Memory B cell (primary cell): ENCODE data around the gene AADACL4.

ENCODE experiments used
- ATAC-seq: fragments of 150-1000 bp; cut with Tn5 transposase; 2 replicates; pipeline ENCODE4 v1.10.0; 2021; ENCODE audit warnings: low read depth, mild to moderate bottlenecking, moderate library complexity
- DNase-seq, 2 donors: peaks; one replicate each; pipeline ENCODE4 v3.0.0; 2022; ENCODE audit warnings: low spot score in 2 of 2
- H3K27ac Mint-ChIP-seq: one replicate; pipeline ENCODE4 v1.8.0; 2022; ENCODE audit warnings: mild to moderate bottlenecking, moderate library complexity, mixed read lengths
- H3K27me3 Mint-ChIP-seq: one replicate; pipeline ENCODE4 v1.8.0; 2022; ENCODE audit warnings: mixed read lengths
- H3K36me3 Mint-ChIP-seq: one replicate; pipeline ENCODE4 v1.8.0; 2022; ENCODE audit warnings: mild to moderate bottlenecking, mixed read lengths
- H3K4me1 Mint-ChIP-seq: one replicate; pipeline ENCODE4 v1.8.0; 2022; ENCODE audit warnings: mixed read lengths
- H3K4me3 Mint-ChIP-seq: one replicate; pipeline ENCODE4 v1.8.0; 2022; ENCODE audit warnings: mild to moderate bottlenecking, moderate library complexity, mixed read lengths
- H3K9me3 Mint-ChIP-seq: one replicate; pipeline ENCODE4 v1.8.0; 2022; ENCODE audit warnings: mixed read lengths

The AADACL4 gene

GRCh38 chr1:12643785-12644184 is at the start of gene AADACL4:
TSS of gene AADACL4 (plus strand) at chr1:12644085. CDS start at chr1:12644547, 462 bp downstream.
- peaks cover 8% of the 10 kb centered on the region for H3K27me3 Mint-ChIP-seq
- H3K27ac Mint-ChIP-seq = no peak within 1 kb of the TSS
- ATAC-seq (no peak), DNase-seq (no peak)
- H3K9me3 Mint-ChIP-seq = peaks cover 9% of the 10 kb centered on the region
- H3K4me3 Mint-ChIP-seq = no peak within 1 kb of the TSS
- peaks cover under 1% of the 10 kb centered on the region for H3K36me3 Mint-ChIP-seq
- H3K4me1 Mint-ChIP-seq = no peaks in the 10 kb centered on the region

- ATAC-seq (no peak), DNase-seq (no peak)
- Mint-ChIP-seq H3K27ac (peak overlapping the region; percentile 64), H3K4me1 (peaks cover 10% of the 10 kb centered on the region), H3K36me3 (no peaks in the 10 kb centered on the region), H3K27me3 (peaks cover 26% of the 10 kb centered on the region), H3K4me3 (peak overlapping the region; percentile 78), H3K9me3 (no peaks in the 10 kb centered on the region)
Observed at GRCh38 chr1:12594490-12594889, 49.4 kb upstream of the AADACL4 start.

- peak overlapping the region; percentile 78 for H3K4me3 Mint-ChIP-seq
Observed at GRCh38 chr1:12594966-12595756, 48.7 kb upstream of the AADACL4 start.

GRCh38 chr1:12595757-12596006 is 48.2 kb upstream of the AADACL4 start:
- H3K27ac Mint-ChIP-seq = no peak overlapping the region
- peak overlapping the region; percentile 70 for H3K4me3 Mint-ChIP-seq
- no peaks in the 10 kb centered on the region for H3K9me3 Mint-ChIP-seq
- DNase-seq (no peak), ATAC-seq (peak; percentile 22)
- H3K27me3 Mint-ChIP-seq = peaks cover 26% of the 10 kb centered on the region
- no peaks in the 10 kb centered on the region for H3K36me3 Mint-ChIP-seq
- peaks cover 10% of the 10 kb centered on the region for H3K4me1 Mint-ChIP-seq

More at GRCh38 chr1:12594966-12595756, 48.7 kb upstream of the AADACL4 start:
- Mint-ChIP-seq H3K9me3 (no peaks in the 10 kb centered on the region), H3K36me3 (no peaks in the 10 kb centered on the region), H3K4me1 (peaks cover 10% of the 10 kb centered on the region), H3K27ac (peak overlapping the region; percentile 64), H3K27me3 (peaks cover 26% of the 10 kb centered on the region)
- DNase-seq = peak in 1 of 2 donors; percentile 24
- peak; percentile 59 for ATAC-seq

GRCh38 chr1:12596007-12596821 is 47.7 kb upstream of the AADACL4 start:
- Mint-ChIP-seq H3K27ac (no peak overlapping the region), H3K9me3 (no peaks in the 10 kb centered on the region), H3K4me1 (peaks cover 10% of the 10 kb centered on the region), H3K36me3 (no peaks in the 10 kb centered on the region), H3K27me3 (peaks cover 22% of the 10 kb centered on the region), H3K4me3 (peak overlapping the region; percentile 56)
- no peak for ATAC-seq
- no peak for DNase-seq

GRCh38 chr1:12597792-12598191 is 46.1 kb upstream of the AADACL4 start:
- Mint-ChIP-seq H3K27me3 (peaks cover 18% of the 10 kb centered on the region), H3K36me3 (no peaks in the 10 kb centered on the region), H3K4me1 (peaks cover 10% of the 10 kb centered on the region), H3K9me3 (no peaks in the 10 kb centered on the region), H3K4me3 (no peak overlapping the region), H3K27ac (no peak overlapping the region)
- DNase-seq = no peak
- no peak for ATAC-seq

GRCh38 chr1:12598974-12599373 is 44.9 kb upstream of the AADACL4 start:
- no peak overlapping the region for H3K4me3 Mint-ChIP-seq
- H3K27ac Mint-ChIP-seq = no peak overlapping the region
- ATAC-seq (no peak), DNase-seq (no peak)
- no peaks in the 10 kb centered on the region for H3K9me3 Mint-ChIP-seq
- H3K27me3 Mint-ChIP-seq = peaks cover 11% of the 10 kb centered on the region
- no peaks in the 10 kb centered on the region for H3K36me3 Mint-ChIP-seq
- peaks cover 10% of the 10 kb centered on the region for H3K4me1 Mint-ChIP-seq

GRCh38 chr1:12599657-12600056 is 44.2 kb upstream of the AADACL4 start:
- DNase-seq = no peak
- Mint-ChIP-seq H3K4me3 (no peak overlapping the region), H3K4me1 (peaks cover 5% of the 10 kb centered on the region), H3K27ac (no peak overlapping the region), H3K9me3 (no peaks in the 10 kb centered on the region), H3K27me3 (peaks cover 5% of the 10 kb centered on the region), H3K36me3 (no peaks in the 10 kb centered on the region)
- no peak for ATAC-seq

GRCh38 chr1:12600335-12600734 is 43.5 kb upstream of the AADACL4 start:
- H3K4me1 Mint-ChIP-seq = no peaks in the 10 kb centered on the region
- no peak overlapping the region for H3K27ac Mint-ChIP-seq
- no peaks in the 10 kb centered on the region for H3K36me3 Mint-ChIP-seq
- DNase-seq = no peak
- no peak for ATAC-seq
- no peaks in the 10 kb centered on the region for H3K9me3 Mint-ChIP-seq
- H3K27me3 Mint-ChIP-seq = no peaks in the 10 kb centered on the region
- no peak overlapping the region for H3K4me3 Mint-ChIP-seq

- Mint-ChIP-seq H3K4me3 (no peak overlapping the region), H3K27ac (no peak overlapping the region), H3K4me1 (no peaks in the 10 kb centered on the region), H3K27me3 (no peaks in the 10 kb centered on the region), H3K36me3 (no peaks in the 10 kb centered on the region), H3K9me3 (no peaks in the 10 kb centered on the region)
- DNase-seq (no peak), ATAC-seq (no peak)
Observed at GRCh38 chr1:12600880-12601633, 42.8 kb upstream of the AADACL4 start.

- ATAC-seq = no peak
Observed at GRCh38 chr1:12601700-12602658, 41.9 kb upstream of the AADACL4 start.

GRCh38 chr1:12602659-12603024 is 41.2 kb upstream of the AADACL4 start:
- Mint-ChIP-seq H3K36me3 (no peaks in the 10 kb centered on the region), H3K27me3 (no peaks in the 10 kb centered on the region), H3K9me3 (peaks cover 4% of the 10 kb centered on the region), H3K4me1 (no peaks in the 10 kb centered on the region), H3K4me3 (no peak overlapping the region), H3K27ac (no peak overlapping the region)
- DNase-seq (no peak), ATAC-seq (no peak)

More at GRCh38 chr1:12601700-12602658, 41.9 kb upstream of the AADACL4 start:
- Mint-ChIP-seq H3K27me3 (no peaks in the 10 kb centered on the region), H3K4me1 (no peaks in the 10 kb centered on the region), H3K27ac (no peak overlapping the region), H3K9me3 (no peaks in the 10 kb centered on the region), H3K4me3 (no peak overlapping the region), H3K36me3 (no peaks in the 10 kb centered on the region)
- no peak for DNase-seq

GRCh38 chr1:12603224-12603623 is 40.7 kb upstream of the AADACL4 start:
- H3K9me3 Mint-ChIP-seq = peaks cover 4% of the 10 kb centered on the region
- H3K4me3 Mint-ChIP-seq = no peak overlapping the region
- H3K4me1 Mint-ChIP-seq = no peaks in the 10 kb centered on the region
- peaks cover 1% of the 10 kb centered on the region for H3K27me3 Mint-ChIP-seq
- DNase-seq (no peak), ATAC-seq (no peak)
- no peak overlapping the region for H3K27ac Mint-ChIP-seq
- no peaks in the 10 kb centered on the region for H3K36me3 Mint-ChIP-seq
